B cell (primary cell): ENCODE data around the gene HEXIM2. TPM values are rescaled to one million over a fixed set of nuclear protein-coding genes. Genes with fewer than 3 reads are reported as not detected.

ENCODE experiments used
- ATAC-seq: fragments of 200-7000 bp; cut with Tn5 transposase; one replicate; pipeline ENCODE4 v1.10.0; 2021; ENCODE audit warnings: low read depth, mild to moderate bottlenecking, moderate number of reproducible peaks, moderate library complexity
- CTCF ChIA-PET: fragments of 350-600 bp; sonication (Branson Sonifier 250); formaldehyde crosslinking; loops from one replicate; lab custom pipeline; 2021; ENCODE audit warnings: antibody characterized with exemption, inconsistent platforms; lab: Charles Lee
- POLR2A ChIA-PET: fragments of 350-600 bp; sonication (Branson Sonifier 250); formaldehyde crosslinking; loops from one replicate; lab custom pipeline; 2021; ENCODE audit warnings: antibody characterized with exemption; lab: Charles Lee
- DNase-seq: peaks from one replicate; pipeline ENCODE4 v3.0.0; 2013
- H2AFZ ChIP-seq: 2 replicates; pipeline ENCODE4 v1.6.1; 2012; ENCODE audit warnings: mild to moderate bottlenecking, low read depth, low read length; ENCODE audit not compliant: insufficient read depth, poor library complexity, severe bottlenecking
- H3K27ac ChIP-seq, 2 donors: 1 replicate in 1 of 2; 2 replicates in 1 of 2; pipeline ENCODE4 v1.5.1; 2012 to 2013; ENCODE audit warnings: low read length in 2 of 2, mild to moderate bottlenecking in 2 of 2, moderate library complexity in 1 of 2
- H3K27me3 ChIP-seq, 4 experiments: fragments of 200-600 bp in 1 of 4; sonication (generic) in 1 of 4; replicated peaks in 1 of 4; 1 replicate in 2 of 4; 2 replicates in 2 of 4; pipeline versions ENCODE4 v1.6.1 to v1.7.0; 2013 to 2016; ENCODE audit warnings: low read length in 3 of 4, mild to moderate bottlenecking in 2 of 4, mixed read lengths in 1 of 4, moderate library complexity in 1 of 4; ENCODE audit not compliant: insufficient read depth in 4 of 4, control insufficient read depth in 3 of 4; ENCODE audit errors: control extremely low read depth in 1 of 4
- H3K36me3 ChIP-seq, 2 experiments: replicated peaks in 1 of 2; 1 replicate in 1 of 2; 2 replicates in 1 of 2; pipeline versions ENCODE4 v1.6.1 to v1.7.1; 2013; ENCODE audit warnings: low read length in 1 of 2; ENCODE audit not compliant: insufficient read depth in 2 of 2, control insufficient read depth in 1 of 2; ENCODE audit errors: control extremely low read depth in 1 of 2, extremely low read depth in 1 of 2
- H3K4me1 ChIP-seq, 2 donors: fragments of 200-600 bp in 1 of 2; sonication (generic) in 1 of 2; 1 replicate in 1 of 2; 2 replicates in 1 of 2; pipeline versions ENCODE4 v1.5.1 to v1.6.1; 2013 to 2017; ENCODE audit warnings: low read length in 2 of 2; ENCODE audit not compliant: control insufficient read depth in 2 of 2, insufficient read depth in 2 of 2
- H3K4me2 ChIP-seq: replicated peaks from 2 replicates; pipeline ENCODE3; 2012; ENCODE audit warnings: mild to moderate bottlenecking, low read depth, low read length; ENCODE audit not compliant: poor library complexity, severe bottlenecking
- H3K4me3 ChIP-seq, 5 experiments: fragments of 200-600 bp in 1 of 5; sonication (generic) in 1 of 5; 1 replicate in 3 of 5; 2 replicates in 2 of 5; pipeline versions ENCODE4 v1.5.1 to v1.7.0; 2011 to 2016; ENCODE audit warnings: low read length in 4 of 5, mild to moderate bottlenecking in 4 of 5, low read depth in 2 of 5, control low read depth in 1 of 5, moderate library complexity in 1 of 5; ENCODE audit not compliant: insufficient read depth in 1 of 5; ENCODE audit errors: control extremely low read depth in 1 of 5, extremely low read depth in 1 of 5
- H3K79me2 ChIP-seq: fragments of 200-600 bp; sonication (generic); one replicate; pipeline ENCODE4 v1.6.0; 2016; ENCODE audit warnings: low read length; ENCODE audit not compliant: control insufficient read depth, insufficient read depth
- H3K9ac ChIP-seq: fragments of 200-600 bp; sonication (generic); 2 replicates; pipeline ENCODE4 v1.6.1; 2017; ENCODE audit warnings: mild to moderate bottlenecking, low read length, moderate library complexity
- H3K9me3 ChIP-seq, 3 donors: one replicate each; pipeline versions ENCODE4 v1.6.1 to v1.7.1; 2013; ENCODE audit warnings: low read length in 2 of 3; ENCODE audit not compliant: control insufficient read depth in 2 of 3, insufficient read depth in 1 of 3; ENCODE audit errors: control extremely low read depth in 1 of 3
- H4K20me1 ChIP-seq: 2 replicates; pipeline ENCODE4 v1.6.0; 2012; ENCODE audit warnings: mild to moderate bottlenecking, low read length; ENCODE audit not compliant: insufficient read depth, control insufficient read depth, poor library complexity, severe bottlenecking
- H3K27ac Mint-ChIP-seq: one replicate; pipeline ENCODE4 v1.8.0; 2021; ENCODE audit warnings: mixed read lengths
- H3K27me3 Mint-ChIP-seq: one replicate; pipeline ENCODE4 v1.8.0; 2021; ENCODE audit warnings: mixed read lengths
- H3K4me1 Mint-ChIP-seq: one replicate; pipeline ENCODE4 v1.8.0; 2021; ENCODE audit warnings: mixed read lengths
- H3K4me3 Mint-ChIP-seq: one replicate; pipeline ENCODE4 v1.8.0; 2021; ENCODE audit warnings: mixed read lengths
- H3K9me3 Mint-ChIP-seq: one replicate; pipeline ENCODE4 v1.8.0; 2022; ENCODE audit warnings: mixed read lengths; ENCODE audit not compliant: insufficient read depth
- CTCF ChIP-seq: fragments of 200-600 bp; IDR thresholded peaks from one replicate; pipeline ENCODE4 v1.8.0; 2022; ENCODE audit warnings: antibody characterized with exemption, mild to moderate bottlenecking
- EZH2 ChIP-seq: IDR thresholded peaks from 2 replicates; pipeline ENCODE4 v1.6.1; 2012; ENCODE audit warnings: borderline replicate concordance, low read depth, mild to moderate bottlenecking, moderate library complexity, low read length; ENCODE audit not compliant: insufficient read depth, poor library complexity, severe bottlenecking
- WGBS: methylation state at CpG from one replicate; pipeline ENCODE4 v1.1.5; 2013; ENCODE audit warnings: missing lambda C conversion rate; ENCODE audit not compliant: insufficient coverage; 5-methylcytosine and 5-hydroxymethylcytosine counted together
- intact Hi-C: fragments of 100-400 bp; cut with micrococcal nuclease; formaldehyde crosslinking; loops from one replicate; pipeline ENCODE4 v1.10.0; 2022
- polyA plus RNA-seq: library from polyadenylated mRNA; depleted of rRNA; stranded (reverse); fragments of >200 nt; gene quantifications from 2 replicates; pipeline ENCODE4 v1.2.3, GENCODE V29; 2012
- total RNA-seq, 2 donors: library from RNA; stranded (reverse); fragments of 120-200 nt in 1 of 2; gene quantifications; 1 replicate in 1 of 2; 2 replicates in 1 of 2; pipeline versions ENCODE4 v1.2.3 to v1.2.4, GENCODE V29; 2013 to 2022

HEXIM2 gene
- total and polyA plus RNA-seq, 2 donors (not counting 1 experiment from before 2014, with no cell fraction given), result 3.7 to 10.0 TPM

- no peak overlapping the region for H3K9ac ChIP-seq
- H3K27me3 ChIP-seq, result no peaks in the 10 kb centered on the region
- 94% methylated on average over 4 of the region's 6 CpGs for WGBS
- CTCF ChIA-PET, result interaction anchor here (0.5 to 12.2 kb wide), 36 partner anchors 8 to 1056 kb away, joined by 3 to 233 read pairs (median 5); partner anchors contain the start of genes ACBD4, EFTUD2, FMNL1 and HEXIM1
- H3K4me1 ChIP-seq, result peaks cover 0 to 6% of the 10 kb centered on the region in 2 donors
- no peaks in the 10 kb centered on the region for H3K9me3 ChIP-seq
- no peaks in the 10 kb centered on the region for H3K79me2 ChIP-seq
- no peaks in the 10 kb centered on the region for H4K20me1 ChIP-seq
- no peak overlapping the region for H3K27ac ChIP-seq
- H2AFZ ChIP-seq, result no peak overlapping the region
- intact Hi-C loops, result loop anchor here (1.0 to 2.0 kb wide), 2 partner anchors 62 to 422 kb away; partner anchors contain the start of gene ACBD4
- POLR2A ChIA-PET, result interaction anchor here (0.7 to 2.0 kb wide), 4 partner anchors 36 to 61 kb away, joined by 4 to 9 read pairs (median 8); partner anchors contain the start of genes ACBD4 and HEXIM2
- Mint-ChIP-seq H3K27ac (no peak overlapping the region), H3K4me1 (peaks cover 9% of the 10 kb centered on the region), H3K27me3 (no peaks in the 10 kb centered on the region), H3K4me3 (no peak overlapping the region), H3K9me3 (no peaks in the 10 kb centered on the region)
- H3K4me3 ChIP-seq, result no peak overlapping the region
- no peak for ATAC-seq
- no peak overlapping the region for H3K4me2 ChIP-seq
- no peaks in the 10 kb centered on the region for H3K36me3 ChIP-seq
- DNase-seq, result no peak
- TF ChIP-seq EZH2 (no peak), CTCF (no peak)
Measured at GRCh38 chr17:45197108-45197507, 35.4 kb downstream of the HEXIM2 start.
